Activated gamma-delta T cell treated with Interleukin-2 at 50 U/mL for 16 hours (primary cell): ENCODE data around the gene PRR22.
A peak's percentile ranks its signal among the peaks of the same experiment; 100 is the strongest.
"Not testable (repeated sequence)": the region's sequence is repeated elsewhere in the genome, so short reads cannot be mapped to it uniquely, and the experiment has no call there.

Experiments
- DNase-seq: peaks from one replicate; pipeline ENCODE4 v3.0.0-alpha.2; 2020

PRR22 gene

DNA sequence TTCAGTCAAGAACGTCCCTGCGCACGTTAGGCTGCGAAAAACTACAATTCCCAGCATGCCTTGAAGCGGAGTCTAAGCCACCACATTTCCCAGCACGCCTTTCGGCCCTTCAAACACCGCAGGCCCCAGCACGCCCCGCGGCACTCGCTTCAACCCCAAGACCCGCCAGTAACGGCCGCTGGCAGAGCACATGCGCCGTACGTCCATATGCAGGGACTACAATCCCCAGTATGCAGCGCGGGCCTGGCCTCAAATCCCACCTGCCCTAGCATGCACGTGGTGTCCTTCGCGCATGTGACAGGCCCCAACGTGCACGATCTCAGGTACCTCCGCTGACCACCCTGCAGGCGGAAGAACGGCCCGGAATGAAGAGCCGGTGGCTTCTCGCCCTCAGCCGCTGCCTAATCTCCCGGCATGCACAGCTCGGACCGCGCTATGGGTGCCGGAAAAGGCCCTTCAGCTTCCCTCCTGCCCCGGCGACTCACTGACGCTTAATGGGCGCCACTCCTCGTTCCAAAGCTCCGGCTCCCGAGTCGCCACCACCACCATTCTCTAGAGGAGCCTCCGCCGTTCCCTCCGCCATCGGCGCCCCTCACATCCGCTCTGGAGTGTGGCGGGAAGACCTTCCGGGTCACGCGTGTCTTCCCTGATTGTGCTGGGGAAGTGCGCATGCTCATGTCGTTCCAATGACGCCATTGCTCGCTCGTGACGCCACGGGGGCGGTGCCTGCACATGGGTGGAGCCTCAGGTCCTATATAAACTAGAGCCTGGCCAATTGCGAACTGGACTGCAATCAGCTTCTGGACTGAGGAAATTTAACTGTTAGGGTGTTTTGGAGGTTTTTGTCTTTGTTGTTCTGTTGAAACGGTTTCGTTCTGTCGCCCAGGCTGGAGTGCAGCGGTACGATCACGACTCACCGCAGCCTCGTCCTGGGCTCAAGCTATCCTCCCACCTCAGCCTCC lies 6.3 kb upstream of the PRR22 start, which contains the start of gene DUS3L:
Gene DUS3L (minus strand): TSS at position 605 of the 962 bp plus-strand sequence. CDS start 22 bp downstream, at position 583.
- peak; percentile 94 for DNase-seq

DNA sequence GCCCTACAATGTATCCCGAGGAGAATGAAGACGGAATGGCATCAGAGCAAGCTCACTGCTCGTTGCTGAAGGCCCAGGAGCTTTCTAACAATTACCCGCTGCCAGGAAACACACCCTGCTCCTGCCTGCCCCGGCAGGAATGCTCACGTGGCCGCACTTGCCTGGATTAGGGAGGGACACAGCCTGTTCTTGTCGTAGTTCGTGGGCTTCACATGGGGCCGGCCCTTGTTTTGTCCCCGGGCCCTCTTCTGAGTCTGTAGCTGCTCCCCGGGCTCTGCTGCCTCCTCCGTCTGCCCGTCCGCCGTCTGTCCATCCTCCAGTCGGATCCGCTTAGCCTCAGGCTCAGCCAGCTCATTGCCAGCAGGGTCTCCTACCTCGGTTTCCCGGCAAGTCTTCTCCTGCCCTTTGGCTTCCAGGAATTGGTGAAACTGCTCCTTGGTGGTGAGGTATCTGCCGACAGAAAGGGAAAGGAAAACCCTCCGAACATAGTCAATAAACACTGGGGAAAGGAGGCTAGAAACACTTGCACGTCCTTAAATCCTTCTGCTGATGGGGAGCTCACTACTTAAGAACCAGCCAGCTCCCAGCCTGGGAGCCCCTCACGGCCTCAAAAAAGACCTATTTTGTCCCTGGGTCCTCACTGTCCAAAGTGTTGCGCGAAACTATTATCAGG lies 5.5 kb upstream of the PRR22 start:
- no peak for DNase-seq

DNA sequence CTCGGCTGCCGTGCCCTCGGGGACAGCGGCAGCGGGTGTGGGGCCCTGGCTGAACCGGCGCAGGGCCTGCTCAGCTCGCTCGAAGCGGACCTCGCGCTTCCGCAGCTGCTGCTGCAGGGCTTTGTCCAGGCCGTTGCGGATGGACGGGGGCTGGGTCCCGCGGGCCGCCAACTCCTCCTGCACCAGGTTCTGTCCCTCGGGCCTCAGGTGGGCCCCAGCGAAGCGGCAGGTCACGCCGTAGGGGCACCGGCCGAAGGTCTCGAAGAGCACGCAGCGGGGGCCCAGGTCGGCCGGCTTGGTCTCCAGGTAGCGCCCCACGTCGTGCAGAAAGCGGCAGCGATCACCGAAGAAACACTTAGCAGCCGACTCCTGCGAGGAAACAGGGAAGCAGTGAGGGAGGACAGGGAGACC lies 4.8 kb upstream of the PRR22 start:
- no peak for DNase-seq

DNA sequence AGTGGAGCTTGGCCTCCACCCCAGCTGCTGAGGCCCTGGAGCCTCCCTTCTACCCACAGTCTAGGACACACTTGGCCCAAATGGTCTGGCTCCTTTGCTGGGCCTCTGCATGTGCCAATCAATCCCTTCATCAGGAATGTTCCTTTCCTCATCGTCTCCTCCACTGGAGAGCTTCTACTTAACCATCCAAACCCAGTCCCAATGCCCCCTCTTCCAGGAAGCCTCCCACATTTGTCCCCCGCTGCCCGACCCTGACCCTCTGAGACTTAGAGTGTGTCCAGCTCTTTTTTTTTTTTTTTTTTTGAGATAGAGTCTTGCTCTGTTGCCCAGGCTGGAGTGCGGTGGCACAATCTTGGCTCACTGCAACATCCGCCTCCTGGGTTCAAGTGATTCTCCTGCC lies 3.9 kb upstream of the PRR22 start:
- DNase-seq: no peak

GRCh38 chr19:5787409-5788182 lies 3.0 kb upstream of the PRR22 start:
- DNase-seq: no peak

DNA sequence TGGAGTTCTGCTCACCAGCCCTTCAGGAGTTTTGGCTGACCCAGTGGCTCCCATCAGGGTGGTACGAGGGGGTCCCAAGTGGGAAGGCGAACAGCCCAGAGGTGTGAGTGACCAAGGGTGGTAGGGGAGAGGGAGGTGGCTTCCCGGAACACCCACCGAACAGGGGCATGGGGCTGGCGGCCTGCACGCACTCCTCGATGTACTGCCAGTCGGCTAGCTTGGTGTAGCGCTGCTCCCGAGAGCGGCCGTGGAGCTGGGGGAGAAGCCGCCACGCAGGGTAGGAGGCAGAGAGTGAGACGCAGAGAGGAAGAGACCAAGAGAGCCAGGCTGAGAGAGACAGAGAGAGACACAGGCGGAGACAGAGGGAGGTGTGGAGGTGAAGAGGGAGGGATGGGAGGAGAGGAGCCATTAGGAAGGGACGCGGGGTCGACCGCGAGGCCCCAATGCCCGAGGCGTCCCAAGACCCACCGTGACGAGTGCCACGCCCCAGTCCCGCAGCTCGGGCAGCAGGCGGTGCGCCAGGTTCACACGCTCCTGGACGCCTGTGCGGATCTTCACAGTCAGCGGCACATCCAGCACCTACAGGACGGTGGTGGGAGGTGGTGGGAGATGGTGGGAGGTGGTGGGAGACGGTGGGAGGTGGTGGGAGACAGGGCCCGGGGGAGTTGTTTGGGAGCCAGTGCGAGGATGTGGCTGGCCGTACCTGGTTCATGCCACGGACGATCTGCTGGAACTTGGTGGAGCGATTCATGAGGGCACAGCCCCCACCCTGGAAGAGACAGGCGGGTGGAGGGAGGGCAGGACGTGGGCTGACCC lies 2.3 kb upstream of the PRR22 start:
- DNase-seq: no peak

GRCh38 chr19:5785423-5785822 lies 877 bp upstream of the PRR22 start:
- DNase-seq: no peak

- no peak for DNase-seq
These were observed 1.3 kb downstream of the PRR22 start for GRCh38 chr19:5782945-5783919.

GRCh38 chr19:5782322-5782721 lies 2.2 kb downstream of the PRR22 start:
- DNase-seq: no peak

- DNase-seq: not testable (repeated sequence)
These were observed 3.6 kb downstream of the PRR22 start for GRCh38 chr19:5780916-5781315.

DNA sequence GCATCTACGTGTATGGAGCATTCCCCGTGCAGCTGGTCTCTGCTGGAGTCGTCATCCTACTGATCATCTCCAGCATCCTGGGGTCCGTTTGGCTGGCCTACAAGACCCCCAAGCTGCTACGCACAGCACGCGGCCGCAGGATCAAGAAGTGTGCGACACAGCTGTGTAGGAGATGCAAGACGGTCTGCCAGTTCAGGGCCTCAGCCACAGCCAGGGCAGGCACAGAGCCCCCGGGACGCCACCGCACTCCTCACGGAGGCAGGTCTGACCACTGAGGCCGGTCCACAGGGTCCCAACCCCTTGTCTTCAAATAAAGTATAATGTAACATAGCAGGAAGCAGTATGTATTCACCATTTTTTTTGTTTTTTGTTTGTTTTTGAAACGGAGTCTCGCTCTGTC lies 6.1 kb downstream of the PRR22 start:
- no peak for DNase-seq

DNA sequence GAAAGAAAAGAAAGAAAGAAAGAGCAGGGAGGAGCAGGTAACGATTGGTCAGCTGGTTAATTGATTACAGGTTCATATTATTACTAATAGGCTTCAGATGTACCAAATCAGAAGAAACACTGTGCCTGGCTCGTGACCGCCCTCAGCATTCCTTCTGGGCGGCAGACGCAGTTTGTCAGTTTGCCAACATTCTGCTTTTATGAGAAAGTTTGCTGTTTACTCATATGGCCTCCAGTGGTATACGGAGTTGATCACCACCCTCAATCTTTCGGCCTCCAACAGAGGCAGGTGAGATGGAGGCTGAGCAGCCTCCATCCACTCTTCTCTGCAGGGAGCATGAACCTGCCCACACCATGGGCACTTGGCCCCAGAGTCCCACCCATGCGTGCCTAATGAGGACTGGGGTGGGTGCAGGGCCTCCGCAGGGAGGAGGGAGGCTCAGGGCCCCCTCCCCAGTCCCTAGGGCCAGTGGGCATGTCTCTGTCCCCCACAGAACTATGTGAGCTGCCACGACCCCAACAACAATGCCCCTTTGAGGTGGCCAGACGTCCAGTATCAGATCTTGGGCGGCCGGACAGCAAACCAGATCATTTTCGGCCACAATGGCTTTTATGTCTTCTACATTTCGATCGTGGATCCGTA lies 8.8 kb downstream of the PRR22 start:
- DNase-seq: no peak

DNA sequence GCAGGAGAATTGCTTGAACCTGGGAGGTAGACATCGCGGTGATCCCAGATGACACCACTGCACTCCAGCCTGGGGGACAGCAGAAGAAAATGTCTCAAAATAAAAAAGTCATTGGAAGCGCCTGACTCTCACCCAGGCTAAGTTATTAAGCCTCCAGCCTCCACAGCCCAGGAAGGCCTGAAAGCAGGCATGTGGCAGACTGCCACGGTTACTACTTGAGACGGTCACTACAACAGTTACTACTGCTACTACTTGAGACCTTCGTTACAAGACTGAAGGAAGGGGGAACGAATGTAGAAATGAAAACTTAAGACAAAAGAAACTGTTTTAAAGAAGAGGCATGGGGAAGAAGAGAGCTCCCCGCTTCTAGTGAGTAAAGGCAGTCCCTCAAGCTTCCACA lies 9.6 kb downstream of the PRR22 start:
- DNase-seq: no peak

GRCh38 chr19:5773276-5773675 lies 11.3 kb downstream of the PRR22 start:
- no peak for DNase-seq

- no peak for DNase-seq
These were observed 12.1 kb downstream of the PRR22 start for GRCh38 chr19:5772416-5772815.

- no peak for DNase-seq
These were observed 16.6 kb downstream of the PRR22 start for GRCh38 chr19:5767949-5768348.

DNA sequence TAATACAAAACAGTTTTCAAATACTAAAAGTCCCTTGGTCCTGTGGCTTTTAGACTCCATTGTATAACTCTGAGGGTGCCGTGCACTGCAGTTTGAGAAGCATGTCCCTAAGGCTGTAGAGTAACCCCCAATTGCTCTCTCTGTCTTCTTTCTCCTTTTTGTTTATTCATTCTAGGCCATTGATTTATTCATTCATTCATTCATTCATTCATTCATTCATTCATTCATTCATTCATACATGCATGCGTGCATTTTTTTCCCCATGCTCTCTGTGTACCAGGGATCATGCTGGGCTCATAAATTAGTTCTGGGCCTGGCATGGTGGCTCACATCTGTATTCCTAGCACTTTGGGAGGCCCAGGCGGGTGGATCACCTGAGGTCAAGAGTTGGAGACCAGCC lies 19.3 kb downstream of the PRR22 start:
- DNase-seq: no peak

DNA sequence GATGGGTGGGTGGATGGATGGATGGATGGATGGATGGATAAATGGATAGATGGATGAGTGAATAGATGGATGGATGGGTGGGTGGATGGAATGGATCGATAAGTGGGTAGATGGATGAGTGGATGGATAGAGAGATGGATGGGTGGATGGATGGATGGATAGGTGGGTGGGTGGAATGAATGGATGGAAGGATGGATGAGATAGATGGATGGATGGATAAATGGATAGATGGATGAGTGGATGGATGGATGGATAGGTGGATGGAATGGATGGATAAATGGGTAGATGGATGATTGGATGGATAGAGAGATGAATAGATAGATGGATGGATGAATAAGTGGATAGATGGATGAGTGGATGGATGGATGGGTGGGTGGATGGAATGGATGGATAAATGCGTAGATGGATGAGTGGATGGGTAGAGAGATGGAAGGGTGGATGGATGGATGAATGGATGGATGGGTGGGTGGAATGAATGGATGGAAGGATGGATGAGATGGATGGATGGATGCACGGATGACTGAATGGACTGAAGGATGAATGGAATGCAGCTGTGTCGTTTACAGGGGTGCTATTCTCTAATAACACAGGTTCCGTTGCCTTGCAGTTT lies 21.8 kb downstream of the PRR22 start:
- DNase-seq: no peak

DNA sequence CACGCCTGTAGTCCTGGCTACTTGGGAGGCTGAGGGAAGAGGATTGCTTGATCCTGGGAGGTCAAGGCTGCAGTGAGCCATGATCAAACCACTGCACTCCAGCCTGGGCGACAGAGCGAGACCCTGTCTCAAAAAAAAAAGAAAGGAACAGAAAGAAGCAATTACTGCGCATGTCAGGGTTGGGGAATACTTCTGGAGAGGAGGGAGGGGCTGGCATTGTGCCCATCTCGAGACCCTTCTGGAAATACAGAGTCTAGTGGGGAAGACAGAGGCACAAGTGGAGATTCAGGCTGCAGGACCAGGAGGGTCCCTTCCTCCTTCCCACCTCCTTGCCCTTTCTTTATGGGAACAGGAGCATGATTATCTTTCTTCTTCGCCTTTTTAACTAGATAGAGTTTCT lies 30.8 kb downstream of the PRR22 start:
- no peak for DNase-seq

GRCh38 chr19:5751709-5752108 lies 32.8 kb downstream of the PRR22 start:
- no peak for DNase-seq
